GM19324 (cell line): ENCODE data around the gene DCLK1.
"Not testable (repeated sequence)": the region's sequence is repeated elsewhere in the genome, so short reads cannot be mapped to it uniquely, and the experiment has no call there.

Source experiments
- ATAC-seq: cut with Tn5 transposase; IDR thresholded peaks from one replicate; pipeline ENCODE4 v1.9.1; 2021; ENCODE audit warnings: mild to moderate bottlenecking, moderate library complexity; ENCODE audit not compliant: unreplicated experiment, low FRiP score

The DCLK1 gene

DNA sequence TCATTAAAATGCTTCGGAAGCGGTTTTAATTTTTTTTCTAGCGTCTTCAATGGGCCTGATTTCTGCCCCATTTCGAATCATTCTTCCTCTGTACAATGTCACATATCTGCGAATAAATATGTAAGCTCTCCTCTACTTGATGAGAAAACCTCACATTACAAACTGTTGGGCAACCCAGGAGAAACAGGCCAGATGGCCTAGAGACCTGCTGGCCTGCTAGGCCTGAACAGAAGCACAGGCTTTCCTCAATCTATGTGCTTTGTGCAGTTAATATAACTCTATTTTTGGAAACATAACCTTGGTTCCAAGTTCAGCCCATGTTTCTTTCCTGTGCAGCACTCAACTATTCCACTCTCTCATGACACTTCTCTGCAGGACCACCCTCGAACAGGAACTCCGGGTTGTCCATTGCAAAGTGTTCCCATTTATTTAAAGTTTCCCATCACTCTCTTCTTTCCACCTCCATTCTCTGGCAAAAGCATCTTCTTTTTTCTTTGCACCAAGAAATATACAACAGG is 42.0 kb downstream of the DCLK1 start:
- no peak for ATAC-seq

DNA sequence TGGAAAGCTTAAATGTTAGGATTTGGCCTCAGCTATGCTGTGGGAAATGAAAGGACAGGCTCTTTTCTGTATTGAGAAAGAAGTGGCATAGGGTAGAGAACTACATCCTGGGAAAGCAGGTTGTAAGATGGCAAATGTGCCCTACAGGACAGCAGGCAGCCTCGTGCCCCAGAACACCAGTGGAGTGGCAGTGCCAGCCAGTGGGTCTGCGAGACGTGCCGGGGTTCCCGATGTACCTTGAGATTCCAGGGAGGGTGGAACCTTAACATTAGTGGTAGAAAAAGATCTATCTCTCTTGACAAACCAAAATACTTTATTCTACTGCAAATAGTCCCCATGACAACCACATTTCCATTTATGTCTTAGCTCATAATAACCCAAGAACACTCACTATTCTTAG is 42.7 kb downstream of the DCLK1 start:
- ATAC-seq: no peak

DNA sequence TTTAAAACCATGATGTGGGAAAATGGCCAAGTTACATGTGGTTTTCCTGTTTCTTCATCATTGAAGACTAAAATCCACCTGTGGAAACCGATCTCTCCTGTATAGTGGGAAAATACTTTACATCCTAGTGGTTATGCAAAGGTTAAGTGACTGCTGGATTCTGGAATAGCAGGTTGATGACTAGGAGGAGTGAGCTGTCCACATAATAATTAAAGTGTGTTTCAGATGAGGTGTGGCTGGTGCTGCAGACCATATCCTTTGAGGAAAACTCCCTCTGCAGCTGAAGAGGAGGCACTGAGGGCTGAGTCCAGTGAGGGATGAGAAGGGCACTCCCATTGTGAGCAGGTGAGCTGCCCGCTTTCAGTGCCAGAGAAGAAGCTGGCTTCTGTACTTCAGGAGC is 43.2 kb downstream of the DCLK1 start:
- no peak for ATAC-seq

DNA sequence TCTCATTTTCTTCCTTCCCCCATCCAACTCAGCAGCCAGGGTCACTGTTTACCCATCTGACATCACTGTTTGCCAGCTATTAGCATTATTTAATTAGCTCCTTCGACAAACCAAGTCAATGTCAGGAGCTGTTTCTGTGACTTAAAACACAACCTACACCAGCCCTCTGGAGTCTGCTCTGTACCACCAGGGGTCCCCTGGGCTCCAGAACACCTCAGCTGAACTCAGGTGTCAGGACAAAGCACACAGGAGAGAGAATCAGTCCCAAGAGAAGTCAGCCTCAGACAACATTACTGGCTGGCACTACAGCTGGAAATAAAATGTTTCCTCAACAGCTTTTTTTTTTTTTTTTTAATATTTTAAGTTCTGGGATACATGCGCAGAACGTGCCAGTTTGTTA is 45.1 kb downstream of the DCLK1 start:
- no peak for ATAC-seq

DNA sequence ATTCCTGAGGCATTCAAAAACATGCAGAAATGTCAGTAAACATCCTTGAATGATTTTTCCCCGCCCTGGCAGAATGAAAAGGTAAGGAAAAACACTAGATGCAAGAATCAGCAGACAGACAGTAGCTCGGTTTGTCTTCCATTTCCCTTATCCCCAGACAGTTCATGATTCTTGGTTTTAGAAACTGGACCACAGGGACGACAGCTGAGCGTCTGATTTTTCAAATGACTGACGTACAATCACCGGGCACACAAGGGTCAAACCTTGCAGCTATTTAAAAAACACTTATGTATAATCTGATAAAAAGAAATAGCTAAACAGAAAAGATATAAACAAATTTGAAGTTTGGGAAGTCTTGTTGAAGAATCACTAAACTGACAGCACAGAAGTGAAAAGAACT is 47.1 kb downstream of the DCLK1 start:
- no peak for ATAC-seq

DNA sequence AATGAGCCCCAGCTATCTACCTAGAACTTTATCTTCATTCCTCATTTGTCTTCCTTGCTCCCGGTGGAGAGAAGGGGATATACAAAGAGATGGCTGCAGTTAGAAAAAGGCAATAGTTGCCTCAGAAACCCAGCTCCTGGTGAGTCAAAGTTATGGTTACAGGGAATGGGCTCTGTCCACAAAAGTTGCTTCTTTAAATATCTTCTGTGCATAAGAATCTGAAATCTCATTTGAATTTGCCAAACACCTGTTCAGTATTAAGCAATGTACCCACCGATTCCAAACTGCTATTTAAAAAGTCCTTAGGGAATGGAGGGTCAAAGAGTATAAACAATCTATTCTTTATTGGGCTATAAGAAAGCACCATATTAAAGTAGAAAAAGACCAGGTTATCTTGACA is 48.4 kb downstream of the DCLK1 start:
- ATAC-seq: no peak

DNA sequence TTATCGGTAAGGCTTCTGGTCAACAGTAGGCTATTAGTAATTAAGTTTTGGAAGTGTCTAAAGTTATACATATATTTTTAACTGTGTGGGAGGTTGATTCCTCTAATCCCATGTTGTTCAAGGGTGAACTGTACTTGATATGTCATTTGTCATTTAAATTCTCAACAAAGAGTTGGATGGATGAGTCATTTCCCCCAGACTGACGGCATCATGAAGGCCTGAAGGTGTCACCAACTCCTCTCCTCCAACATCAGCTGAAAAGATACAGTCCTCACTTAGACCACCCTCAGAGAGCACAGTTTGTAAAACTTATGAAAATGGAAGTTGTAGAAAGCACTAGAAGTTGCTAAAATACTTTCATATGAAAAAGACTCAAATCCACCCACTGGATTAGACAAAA is 48.8 kb downstream of the DCLK1 start:
- no peak for ATAC-seq

DNA sequence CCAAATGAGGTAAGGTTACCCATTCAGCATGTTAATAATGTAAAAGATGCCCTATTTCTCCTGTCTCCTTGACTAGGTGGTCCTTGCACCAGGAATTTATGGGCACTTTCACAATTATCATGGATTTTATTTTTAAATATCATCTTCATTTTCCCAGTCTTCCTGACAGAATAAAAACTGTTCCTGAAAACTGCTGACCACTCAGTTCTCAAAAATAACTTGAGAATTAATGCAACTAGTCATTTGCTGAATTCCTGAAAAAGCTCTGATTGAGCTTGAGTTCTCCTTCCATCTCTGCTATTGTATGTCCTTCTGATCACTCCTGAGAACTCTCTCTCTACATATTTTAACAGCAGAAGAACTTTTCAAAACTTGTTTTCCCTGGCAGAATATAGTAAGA is 55.0 kb downstream of the DCLK1 start:
- ATAC-seq: no peak

DNA sequence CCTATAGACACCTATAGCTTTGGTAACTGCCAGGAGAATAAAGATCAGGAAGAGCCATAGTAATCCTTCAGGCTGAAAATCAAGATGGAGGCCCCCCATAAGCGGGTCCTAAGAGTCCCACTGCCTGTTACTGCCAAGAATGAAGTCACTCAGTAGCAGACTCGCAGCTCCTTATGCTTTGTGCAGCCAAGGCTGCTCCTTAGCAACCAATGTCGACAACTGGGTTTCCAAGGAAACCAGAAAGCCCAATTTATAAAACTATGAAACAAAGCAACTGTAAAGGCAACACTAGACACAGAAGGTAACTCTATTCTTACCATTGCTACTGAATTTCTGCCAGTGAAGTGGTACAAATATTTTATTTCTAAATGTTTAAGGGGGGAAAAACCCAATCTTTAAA is 56.5 kb downstream of the DCLK1 start:
- ATAC-seq: no peak

DNA sequence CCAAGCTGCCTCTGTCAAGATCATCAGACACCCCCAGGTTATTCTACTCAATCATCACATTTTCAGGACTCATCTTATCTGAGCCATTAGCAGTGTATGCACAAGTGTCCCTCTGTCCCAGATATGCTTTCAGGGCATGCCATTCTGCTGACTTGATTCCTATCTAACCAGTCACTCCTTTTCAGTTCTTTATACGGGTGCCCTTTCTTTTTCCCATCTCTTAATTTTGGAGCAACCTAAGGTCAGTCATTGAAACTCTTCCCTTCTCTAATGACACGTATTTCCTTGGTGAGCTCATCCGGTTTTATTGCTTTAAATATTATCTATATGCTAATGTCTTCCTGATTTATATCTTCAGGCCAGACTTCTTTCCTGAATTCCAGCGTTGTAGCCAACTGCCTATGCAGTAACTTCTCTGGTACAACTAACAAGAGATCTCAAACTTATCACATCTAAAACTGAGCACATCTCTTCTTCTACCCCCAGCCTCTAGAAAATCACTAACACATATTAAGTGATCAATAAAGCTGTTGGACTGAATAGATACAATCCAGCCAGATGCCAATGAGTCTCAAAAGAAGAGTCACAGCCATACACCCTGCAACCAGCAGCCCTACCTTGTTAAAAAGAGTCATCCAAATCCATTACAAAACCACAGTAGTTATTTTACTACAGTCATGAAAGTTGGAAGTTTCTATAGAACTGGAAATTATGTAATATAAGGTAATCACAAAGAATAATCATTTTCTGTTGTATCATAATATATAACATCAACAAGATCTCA is 58.8 kb downstream of the DCLK1 start:
- ATAC-seq: no peak

DNA sequence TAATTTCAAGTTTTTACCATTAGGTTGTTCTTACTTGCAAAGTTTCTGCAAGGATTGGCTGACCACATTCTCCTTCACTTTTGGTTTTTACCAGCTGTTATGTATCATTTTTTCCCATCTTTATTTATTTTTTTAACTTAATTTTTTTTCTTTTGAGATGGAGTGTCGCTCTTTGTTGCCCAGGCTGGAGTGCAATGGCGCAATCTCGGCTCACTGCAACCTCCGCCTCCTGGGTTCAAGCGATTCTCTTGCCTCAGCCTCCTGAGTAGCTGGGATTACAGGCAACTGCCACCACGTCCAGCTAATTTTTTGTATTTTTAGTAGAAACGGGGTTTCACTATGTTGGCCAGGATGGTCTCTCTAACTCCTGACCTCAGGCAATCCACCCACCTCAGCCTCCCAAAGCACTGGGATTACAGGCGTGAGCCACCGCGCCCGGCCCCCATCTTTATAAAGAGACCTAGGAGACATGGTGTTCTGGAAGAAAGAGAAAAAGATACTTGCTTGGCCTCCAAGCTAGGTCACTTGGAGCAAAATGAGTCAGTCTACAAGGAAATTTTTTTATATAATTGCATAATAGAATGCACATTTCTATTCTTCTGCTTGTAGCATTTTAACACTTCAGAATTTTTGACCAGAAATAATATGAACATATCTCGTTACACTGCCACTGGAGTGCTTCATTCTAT is 60.5 kb downstream of the DCLK1 start:
- ATAC-seq: not testable (repeated sequence)

DNA sequence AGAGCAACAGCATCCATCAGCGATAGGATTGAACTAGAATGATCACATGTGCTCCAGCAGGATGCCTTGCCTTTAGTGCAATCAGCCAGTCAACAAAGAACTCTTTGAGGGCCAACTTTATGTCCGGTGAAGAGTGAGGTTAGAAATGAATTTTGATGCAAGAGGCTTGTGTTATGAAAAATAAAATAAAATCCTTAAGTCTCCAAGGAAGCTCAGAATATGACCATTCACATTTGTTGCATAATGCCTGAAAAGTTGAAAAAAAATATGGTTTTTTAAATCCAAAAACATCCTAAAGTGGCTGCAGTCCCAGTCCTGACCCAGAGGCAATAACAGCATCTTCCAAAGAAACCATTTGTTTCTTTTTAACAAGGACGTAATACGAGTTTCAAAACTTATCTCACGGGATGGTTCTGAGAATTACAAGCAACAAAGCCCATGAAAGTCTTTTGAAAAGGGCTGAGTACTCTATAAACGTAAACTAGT is 61.3 kb downstream of the DCLK1 start:
- ATAC-seq: no peak

DNA sequence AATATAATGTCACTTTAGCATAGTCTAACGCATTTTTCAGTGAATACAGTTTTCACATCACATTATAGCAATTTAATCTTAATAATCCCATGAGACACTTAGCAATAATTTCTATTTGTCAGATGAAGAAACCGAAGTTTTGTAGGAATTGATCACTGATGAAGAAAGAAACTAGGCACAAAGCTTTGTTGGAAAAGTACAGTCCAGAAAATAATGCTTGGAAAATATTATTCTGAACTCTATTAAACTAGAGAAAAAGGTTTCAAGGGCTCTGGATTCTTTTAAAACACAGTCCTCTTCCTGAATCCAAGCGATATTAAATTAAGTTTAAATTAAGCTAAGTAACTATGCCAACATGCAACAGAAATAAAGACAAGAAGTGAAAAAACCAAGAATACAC is 62.2 kb downstream of the DCLK1 start:
- no peak for ATAC-seq

DNA sequence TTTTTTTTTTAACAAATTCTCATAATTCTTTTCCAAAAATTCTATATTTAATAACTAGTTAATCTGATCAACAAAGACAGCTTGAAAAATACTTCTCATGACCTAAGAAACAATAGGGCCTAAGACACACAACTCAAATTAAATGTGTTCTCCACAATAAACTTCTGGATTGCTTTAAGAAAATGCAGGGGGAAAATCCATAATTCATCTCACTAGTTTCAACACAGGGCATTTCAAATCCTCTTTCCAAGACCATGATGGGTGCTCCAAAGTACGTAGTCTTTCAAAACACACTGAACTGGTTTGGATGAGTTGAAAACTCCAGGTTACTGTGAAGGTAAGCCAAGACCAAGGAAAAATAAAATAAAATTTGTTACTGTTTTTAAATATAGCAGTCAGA is 62.6 kb downstream of the DCLK1 start:
- no peak for ATAC-seq

DNA sequence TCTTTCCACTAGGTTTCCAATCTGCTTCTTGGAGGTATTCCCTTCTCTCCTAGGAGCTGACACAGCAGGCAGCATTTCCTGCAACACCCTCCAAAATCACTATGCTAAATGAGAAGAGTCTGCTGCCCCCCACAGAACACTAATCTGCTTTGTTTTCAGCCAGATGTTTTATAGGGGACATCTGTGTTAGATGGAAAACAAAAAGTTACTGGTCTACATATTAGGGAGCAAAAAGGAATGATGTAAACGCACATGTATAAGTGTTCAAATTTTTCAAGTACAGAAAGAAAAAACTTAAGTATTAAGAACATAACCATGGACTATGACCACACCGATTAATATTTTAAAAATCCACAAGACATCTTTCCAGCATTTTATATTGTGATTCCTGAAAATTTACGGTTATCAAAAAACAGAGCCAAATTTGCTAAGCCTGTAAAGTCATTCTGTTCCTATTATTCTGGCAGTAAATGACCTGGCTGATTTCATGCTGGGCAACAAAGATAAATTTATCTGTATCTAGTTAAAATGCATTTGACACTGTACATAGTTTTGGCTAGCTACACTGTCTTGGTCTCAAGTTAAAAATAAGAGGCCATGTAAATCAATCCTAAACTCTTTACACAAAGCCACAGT is 63.3 kb downstream of the DCLK1 start:
- ATAC-seq: no peak

DNA sequence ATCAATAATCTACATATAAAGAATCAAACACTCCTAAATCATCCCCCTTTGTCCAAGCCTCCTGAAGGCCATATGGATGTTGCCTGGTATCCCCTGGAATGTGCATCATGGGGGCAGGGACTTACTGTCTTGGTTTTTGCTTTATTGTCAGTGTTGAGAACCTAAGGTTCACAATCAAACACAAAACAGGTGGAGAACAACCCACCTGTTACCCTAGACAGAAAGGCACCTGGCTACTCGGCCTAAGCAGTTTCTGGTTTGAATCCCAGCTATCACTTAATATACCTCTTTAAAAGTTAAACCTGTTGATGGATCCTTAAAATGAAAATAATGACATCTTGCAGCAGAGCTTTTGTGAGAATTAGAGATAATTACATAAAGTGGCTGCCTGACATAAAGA is 68.9 kb downstream of the DCLK1 start:
- no peak for ATAC-seq

DNA sequence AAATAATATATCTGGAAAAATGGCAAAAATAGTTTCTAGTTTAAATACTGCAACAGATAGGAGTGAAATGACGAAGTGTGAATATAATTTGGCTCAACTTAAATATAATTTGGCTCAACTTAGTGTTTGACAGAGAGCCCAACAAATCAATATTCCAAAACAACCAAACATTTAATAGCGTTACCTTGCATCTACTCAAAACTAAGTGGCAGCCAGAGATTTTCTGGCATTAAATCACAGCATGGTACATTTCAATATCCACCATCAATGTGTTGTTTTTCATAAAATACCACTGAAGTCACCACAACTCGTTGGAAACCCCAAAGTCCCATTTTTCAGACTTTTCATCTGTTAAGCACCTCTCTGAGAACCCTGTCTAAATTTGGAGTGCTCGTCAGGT is 69.6 kb downstream of the DCLK1 start:
- ATAC-seq: no peak

DNA sequence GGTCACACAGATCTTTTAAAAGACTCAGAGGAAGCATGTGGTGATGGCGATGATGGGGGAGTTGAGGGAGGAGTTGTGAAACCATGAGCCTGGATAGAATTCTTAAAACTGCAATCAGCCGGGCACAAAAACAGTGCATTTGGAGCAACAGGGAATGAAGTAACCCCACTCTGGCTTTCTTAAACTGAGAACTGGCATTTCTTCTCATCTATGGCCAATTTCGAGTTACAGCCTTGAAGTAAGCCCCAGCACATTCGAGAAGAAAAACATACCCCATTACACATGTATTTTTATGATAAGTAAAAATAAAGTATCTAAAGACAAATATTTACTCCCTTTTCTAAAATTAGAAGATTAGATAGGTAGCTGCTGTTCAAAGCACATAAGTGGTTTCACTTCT is 70.1 kb downstream of the DCLK1 start:
- no peak for ATAC-seq

DNA sequence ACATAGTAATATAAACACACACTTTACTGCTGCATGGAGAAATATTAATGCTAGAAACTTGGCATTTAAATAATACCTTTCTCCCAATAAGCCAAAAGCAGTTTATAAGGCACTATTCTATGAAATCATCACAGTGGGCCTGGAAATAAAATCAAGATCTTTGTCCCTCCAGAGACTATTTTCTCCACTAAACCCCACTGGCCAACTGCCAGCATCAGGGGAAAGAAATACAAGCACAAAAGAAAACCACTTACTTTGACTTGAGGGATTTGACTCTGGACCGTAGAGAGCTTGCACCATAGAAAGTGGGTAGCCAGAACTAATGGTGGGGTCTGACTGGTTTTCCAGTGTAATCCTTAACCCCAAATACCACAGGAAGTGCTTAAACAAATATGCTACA is 71.9 kb downstream of the DCLK1 start:
- ATAC-seq: no peak

DNA sequence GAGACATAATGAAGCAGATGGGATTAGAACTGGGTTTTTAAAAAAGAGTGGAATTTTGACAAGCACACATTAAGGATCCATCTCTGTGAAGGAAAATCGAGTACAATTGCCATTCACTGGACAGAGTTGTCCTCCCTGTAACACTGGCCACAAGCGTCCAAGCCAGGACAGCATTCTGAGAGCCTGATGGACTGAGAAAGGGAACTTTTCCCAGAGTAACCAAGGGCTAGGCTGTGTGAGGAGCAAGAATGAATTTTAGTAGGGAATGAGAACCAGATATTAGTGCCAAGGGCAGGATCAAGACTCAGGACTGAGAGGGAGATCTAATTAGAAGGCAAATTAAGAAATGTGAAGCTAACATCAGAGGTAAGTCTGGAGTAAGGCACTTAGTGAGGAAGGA is 73.1 kb downstream of the DCLK1 start:
- no peak for ATAC-seq

DNA sequence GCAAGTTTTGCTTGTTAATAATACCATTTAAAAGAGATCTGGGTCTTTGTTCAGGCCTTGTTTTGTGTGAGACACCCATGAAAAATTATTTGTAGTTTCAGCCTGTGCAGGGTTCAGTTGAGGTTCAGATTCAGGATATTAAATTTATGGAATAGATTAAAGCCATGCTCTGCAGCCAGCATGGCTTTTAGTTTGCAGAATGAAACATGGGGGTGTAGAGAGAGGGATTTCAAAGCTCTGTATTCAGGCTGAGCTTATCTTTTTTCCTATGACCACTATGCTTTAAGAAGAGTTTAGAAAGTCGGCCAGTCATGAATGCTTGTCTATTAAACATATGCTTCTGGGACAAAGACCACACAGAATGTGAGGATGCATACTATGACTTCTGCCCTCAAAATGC is 73.6 kb downstream of the DCLK1 start:
- no peak for ATAC-seq
